ENCODE measurements around the gene NOC3L.

GRCh38 chr10:94333051-94333450 is 29.7 kb downstream of the NOC3L start:
- TF ChIP-seq CTCF (IDR thresholded peaks at IDR 0.05 in 8 of 11, conservative IDR thresholded peaks at IDR 0.05 in 3 of 11): no peak
- TF ChIP-seq POLR2AphosphoS5 (IDR thresholded peaks at IDR 0.05): no peak
- no peak for TF ChIP-seq POLR2A (IDR thresholded peaks at IDR 0.05)

All from spleen (tissue), 7 donors.